Retinal pigment epithelial cell (primary cell): ENCODE data around the gene FAM184B.

ENCODE experiments used
- DNase-seq: peaks from one replicate; pipeline ENCODE4 v3.0.0-alpha.2; 2010; ENCODE audit warnings: low read depth
- H3K4me3 ChIP-seq: 2 replicates; pipeline ENCODE4 v1.5.1; 2011; ENCODE audit warnings: mild to moderate bottlenecking, low read length, control low read depth, moderate library complexity
- TF ChIP-seq, protein P1 (sequence below): conservative IDR thresholded peaks from 2 replicates; pipeline ENCODE4 v1.5.1; 2011; ENCODE audit warnings: low read depth, low read length, control low read depth, inconsistent platforms

The FAM184B gene

GRCh38 chr4:17701138-17701839 is 80.1 kb downstream of the FAM184B start:
- H3K4me3 ChIP-seq = no peak overlapping the region
- TF ChIP-seq, protein P1, sequence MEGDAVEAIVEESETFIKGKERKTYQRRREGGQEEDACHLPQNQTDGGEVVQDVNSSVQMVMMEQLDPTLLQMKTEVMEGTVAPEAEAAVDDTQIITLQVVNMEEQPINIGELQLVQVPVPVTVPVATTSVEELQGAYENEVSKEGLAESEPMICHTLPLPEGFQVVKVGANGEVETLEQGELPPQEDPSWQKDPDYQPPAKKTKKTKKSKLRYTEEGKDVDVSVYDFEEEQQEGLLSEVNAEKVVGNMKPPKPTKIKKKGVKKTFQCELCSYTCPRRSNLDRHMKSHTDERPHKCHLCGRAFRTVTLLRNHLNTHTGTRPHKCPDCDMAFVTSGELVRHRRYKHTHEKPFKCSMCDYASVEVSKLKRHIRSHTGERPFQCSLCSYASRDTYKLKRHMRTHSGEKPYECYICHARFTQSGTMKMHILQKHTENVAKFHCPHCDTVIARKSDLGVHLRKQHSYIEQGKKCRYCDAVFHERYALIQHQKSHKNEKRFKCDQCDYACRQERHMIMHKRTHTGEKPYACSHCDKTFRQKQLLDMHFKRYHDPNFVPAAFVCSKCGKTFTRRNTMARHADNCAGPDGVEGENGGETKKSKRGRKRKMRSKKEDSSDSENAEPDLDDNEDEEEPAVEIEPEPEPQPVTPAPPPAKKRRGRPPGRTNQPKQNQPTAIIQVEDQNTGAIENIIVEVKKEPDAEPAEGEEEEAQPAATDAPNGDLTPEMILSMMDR = no peak
- DNase-seq = no peak

DNA sequence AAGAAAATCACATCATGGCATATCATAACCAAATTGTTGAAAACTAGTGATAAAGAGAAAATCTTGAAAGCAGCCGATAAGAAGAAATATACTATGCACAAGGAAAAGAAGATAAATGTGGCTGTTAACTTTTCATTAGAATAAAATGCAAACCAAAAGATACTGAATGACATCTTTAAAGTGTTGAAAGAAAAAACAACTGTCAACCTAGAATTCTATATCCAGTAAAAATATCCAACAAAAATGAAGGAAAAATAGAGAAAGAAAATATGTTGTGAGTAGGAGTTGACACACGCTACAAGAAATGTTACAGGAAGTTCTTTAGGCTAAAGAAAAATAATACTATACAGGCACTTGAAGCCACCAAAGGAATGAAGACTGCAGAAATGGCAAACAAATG is 82.0 kb downstream of the FAM184B start:
- TF ChIP-seq, protein P1 = no peak
- no peak for DNase-seq
- H3K4me3 ChIP-seq = no peak overlapping the region

GRCh38 chr4:17698116-17698515 is 83.3 kb downstream of the FAM184B start:
- TF ChIP-seq, protein P1 = no peak
- H3K4me3 ChIP-seq = no peak overlapping the region
- DNase-seq = no peak

DNA sequence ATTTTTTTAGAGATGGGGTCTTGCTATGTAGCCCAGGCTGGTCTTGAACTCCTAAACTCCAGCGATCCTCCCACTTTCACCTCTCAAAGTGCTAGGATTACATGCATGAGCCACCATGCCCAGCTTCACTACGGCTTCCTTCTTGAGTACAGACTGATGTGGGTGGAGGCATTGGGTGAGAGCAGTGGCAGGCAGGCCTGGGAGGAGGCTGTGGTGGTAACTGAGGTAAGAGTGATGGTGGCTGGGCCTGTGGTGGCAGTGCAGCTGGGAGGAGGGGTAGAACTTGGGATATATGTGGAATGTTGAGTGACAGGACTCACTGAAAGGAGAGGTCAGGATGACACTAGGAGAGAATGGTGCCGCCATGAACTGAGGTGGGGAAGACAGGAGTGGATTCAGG is 86.1 kb downstream of the FAM184B start:
- TF ChIP-seq, protein P1 = no peak
- no peak for DNase-seq
- H3K4me3 ChIP-seq = no peak overlapping the region

DNA sequence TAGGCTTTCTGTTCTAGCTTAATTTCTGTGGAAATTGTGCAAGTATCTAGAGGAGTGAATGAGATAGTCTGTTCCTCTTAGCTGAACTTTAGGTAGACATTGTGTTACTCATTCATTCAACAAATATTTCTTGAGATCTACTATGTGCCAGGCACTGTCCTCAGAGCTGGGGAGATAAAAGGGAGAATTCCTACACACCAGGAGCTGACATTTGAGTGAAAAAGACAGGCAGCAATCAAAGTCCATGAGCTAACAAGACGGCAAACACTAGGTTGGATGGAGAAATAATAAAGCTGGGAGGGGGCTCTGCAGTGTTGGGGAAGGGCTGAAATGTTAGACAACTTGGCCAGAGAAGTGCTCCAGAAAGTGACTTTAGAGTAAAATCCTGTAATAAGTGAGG is 86.9 kb downstream of the FAM184B start:
- no peak for DNase-seq
- no peak overlapping the region for H3K4me3 ChIP-seq
- TF ChIP-seq, protein P1 = no peak

- TF ChIP-seq, protein P1 = no peak
- no peak for DNase-seq
- no peak overlapping the region for H3K4me3 ChIP-seq
These were observed 90.5 kb downstream of the FAM184B start for GRCh38 chr4:17690898-17691297.

GRCh38 chr4:17690135-17690534 is 91.3 kb downstream of the FAM184B start:
- TF ChIP-seq, protein P1 = no peak
- DNase-seq = no peak
- H3K4me3 ChIP-seq = no peak overlapping the region
